ENCODE results near the gene BCS1L.

DNA sequence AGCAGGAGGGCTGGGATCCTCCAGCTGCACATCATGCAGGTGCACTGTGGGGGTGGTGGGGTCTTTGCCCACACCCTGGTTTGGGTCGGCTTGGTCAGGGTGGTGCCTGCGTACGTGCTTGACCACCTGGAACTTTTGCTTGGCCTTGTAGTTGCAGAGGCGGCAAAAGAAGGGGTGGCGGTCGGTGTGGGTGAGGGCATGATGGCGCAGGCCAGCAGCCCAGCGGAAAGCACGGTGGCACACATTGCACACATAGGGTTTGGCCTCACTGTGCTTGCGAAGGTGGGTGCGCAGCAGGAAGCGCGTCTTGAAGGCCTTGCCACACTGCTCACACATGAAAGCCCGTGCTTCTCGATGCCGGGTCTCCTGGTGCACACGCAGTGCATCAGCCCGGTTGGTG lies 21.1 kb upstream of the BCS1L start:
- TF ChIP-seq, protein P1, sequence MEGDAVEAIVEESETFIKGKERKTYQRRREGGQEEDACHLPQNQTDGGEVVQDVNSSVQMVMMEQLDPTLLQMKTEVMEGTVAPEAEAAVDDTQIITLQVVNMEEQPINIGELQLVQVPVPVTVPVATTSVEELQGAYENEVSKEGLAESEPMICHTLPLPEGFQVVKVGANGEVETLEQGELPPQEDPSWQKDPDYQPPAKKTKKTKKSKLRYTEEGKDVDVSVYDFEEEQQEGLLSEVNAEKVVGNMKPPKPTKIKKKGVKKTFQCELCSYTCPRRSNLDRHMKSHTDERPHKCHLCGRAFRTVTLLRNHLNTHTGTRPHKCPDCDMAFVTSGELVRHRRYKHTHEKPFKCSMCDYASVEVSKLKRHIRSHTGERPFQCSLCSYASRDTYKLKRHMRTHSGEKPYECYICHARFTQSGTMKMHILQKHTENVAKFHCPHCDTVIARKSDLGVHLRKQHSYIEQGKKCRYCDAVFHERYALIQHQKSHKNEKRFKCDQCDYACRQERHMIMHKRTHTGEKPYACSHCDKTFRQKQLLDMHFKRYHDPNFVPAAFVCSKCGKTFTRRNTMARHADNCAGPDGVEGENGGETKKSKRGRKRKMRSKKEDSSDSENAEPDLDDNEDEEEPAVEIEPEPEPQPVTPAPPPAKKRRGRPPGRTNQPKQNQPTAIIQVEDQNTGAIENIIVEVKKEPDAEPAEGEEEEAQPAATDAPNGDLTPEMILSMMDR (IDR thresholded peaks at IDR 0.05; ENCODE audit: control extremely low read depth in 1 of 3, insufficient read depth in 1 of 3, low read depth in 1 of 3, low read length in 3 of 3) = no peak
- TF ChIP-seq EZH2 (IDR thresholded peaks at IDR 0.05; ENCODE audit: low read depth, low read length, severe bottlenecking) (no peak), POLR2AphosphoS5 (IDR thresholded peaks at IDR 0.05; ENCODE audit: low read depth, low read length) (no peak), YY1 (IDR thresholded peaks at IDR 0.05; ENCODE audit: low read depth, low read length) (no peak), SUZ12 (IDR thresholded peaks at IDR 0.05; ENCODE audit: low read length) (no peak), NANOG (IDR thresholded peaks at IDR 0.05; ENCODE audit: insufficient read depth, low read depth, low read length, poor library complexity, severe bottlenecking) (no peak)
- TF ChIP-seq, protein P2, sequence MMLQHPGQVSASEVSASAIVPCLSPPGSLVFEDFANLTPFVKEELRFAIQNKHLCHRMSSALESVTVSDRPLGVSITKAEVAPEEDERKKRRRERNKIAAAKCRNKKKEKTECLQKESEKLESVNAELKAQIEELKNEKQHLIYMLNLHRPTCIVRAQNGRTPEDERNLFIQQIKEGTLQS (IDR thresholded peaks at IDR 0.05; ENCODE audit: insufficient read depth, low read depth, low read length) = no peak
